Ovary (tissue), 9 donors: ENCODE data around the gene SENP7. TPM values are rescaled to one million over a fixed set of nuclear protein-coding genes. Genes with fewer than 3 reads are reported as not detected.

Source experiments
- DNase-seq, 5 donors: peaks; one replicate each; pipeline ENCODE4 v3.0.0-alpha.2; 2019 to 2020
- H3K27ac ChIP-seq, 2 donors: fragments of 200-600 bp; one replicate each; pipeline versions ENCODE4 v1.5.1 to v1.8.0; 2019 to 2022
- H3K27me3 ChIP-seq: fragments of 200-600 bp; one replicate; pipeline ENCODE4 v1.8.0; 2022
- H3K36me3 ChIP-seq: fragments of 200-600 bp; sonication (generic); one replicate; pipeline ENCODE4 v1.5.1; 2019
- H3K4me1 ChIP-seq: one replicate; pipeline ENCODE4 v1.8.1; 2013; ENCODE audit warnings: mild to moderate bottlenecking, moderate library complexity; ENCODE audit not compliant: insufficient read depth
- H3K4me3 ChIP-seq: fragments of 200-600 bp; sonication (generic); one replicate; pipeline ENCODE4 v1.5.1; 2017
- H3K9me3 ChIP-seq, 2 donors: fragments of 200-600 bp in 1 of 2; sonication (generic) in 1 of 2; one replicate each; pipeline versions ENCODE4 v1.5.1 to v1.8.1; 2013 to 2019; ENCODE audit warnings: mild to moderate bottlenecking in 1 of 2, moderate library complexity in 1 of 2
- CTCF ChIP-seq, 3 donors: fragments of 450-650 bp in 2 of 3; fragments of 200-600 bp in 1 of 3; IDR thresholded peaks; one replicate each; pipeline versions ENCODE4 v1.5.1 to v1.8.0; 2016 to 2022; ENCODE audit warnings: antibody characterized with exemption in 3 of 3, mild to moderate bottlenecking in 1 of 3
- EP300 ChIP-seq: sonication (generic); formaldehyde crosslinking; IDR thresholded peaks from one replicate; pipeline ENCODE4 v1.6.1; 2017; ENCODE audit warnings: antibody characterized with exemption
- POLR2A ChIP-seq: fragments of 450-650 bp; IDR thresholded peaks from one replicate; pipeline ENCODE4 v1.6.1; 2017; ENCODE audit warnings: antibody characterized with exemption, mild to moderate bottlenecking, moderate library complexity
- WGBS, 3 donors: extraction: QIAGEN DNeasy Blood & Tissue Kit in 1 of 3; methylation state at CpG; one replicate each; pipeline versions ENCODE4 v1.1.5 to v1.1.7; 2013 to 2017; 5-methylcytosine and 5-hydroxymethylcytosine counted together
- intact Hi-C, 4 donors: fragments of 100-400 bp; cut with DNase I; formaldehyde crosslinking; loops; one replicate each; pipeline versions ENCODE4 v1.11.0 to v1.15.1; 2022 to 2023
- polyA plus RNA-seq, 2 donors: library from polyadenylated mRNA; stranded (reverse); fragments of 200-250 nt in 1 of 2; fragments of 350-450 nt in 1 of 2; fragmentation: Illumina TruSeq in 1 of 2; extraction: RNeasy Lipid Tissue Mini Kit (QIAGEN cat#74804) in 1 of 2; gene quantifications; one replicate each; pipeline ENCODE4 v1.2.3, GENCODE V29; 2013 to 2014
- total RNA-seq, 7 donors: library from RNA; depleted of rRNA in 2 of 7; stranded (reverse); fragments of >200 nt in 2 of 7; fragmentation: NEBNext Ultra II Directional in 3 of 7; extraction: Animal tissue kit (Norgen Biotek cat#: 25700) in 3 of 7; gene quantifications; one replicate each; pipeline versions ENCODE4 v1.1.0 to v1.2.4, GENCODE V29; 2016 to 2023
- donor health status: DM: no; HTN: no; CAD: no; lungs with moderate emphysema.
- donor health status: DM: no; HTN: no; CAD: no.
- donor health status: Bipolar disorder and iron deficiency.
- donor health status: DM: yes; HTN: yes; CAD: no.
- donor health status: DM: no; HTN: no; CAD: no.
- donor health status: DM: yes; HTN: yes; CAD: no.

SENP7 gene
- total and polyA plus RNA-seq, 9 donors = 16.9 to 33.4 (median 26.8) TPM

GRCh38 chr3:101377209-101377608 lies 135.8 kb downstream of the SENP7 start:
- H3K27ac ChIP-seq = peak overlapping the region in 1 of 2 donors; percentile 42
- H3K4me1 ChIP-seq = peaks cover 3% of the 10 kb centered on the region
- no peaks in the 10 kb centered on the region for H3K27me3 ChIP-seq
- H3K4me3 ChIP-seq = no peak overlapping the region
- no peak for TF ChIP-seq CTCF (IDR thresholded peaks at IDR 0.05)
- TF ChIP-seq EP300 = no peak
- TF ChIP-seq POLR2A = no peak
- WGBS, 3 donors = 50 to 64% (median 57%) methylated on average over 4 of the region's 4 CpGs
- intact Hi-C loops = no loop called here
- H3K36me3 ChIP-seq = no peaks in the 10 kb centered on the region
- no peaks in the 10 kb centered on the region for H3K9me3 ChIP-seq
- DNase-seq = no peak

- no peaks in the 10 kb centered on the region for H3K27me3 ChIP-seq
- no peaks in the 10 kb centered on the region for H3K36me3 ChIP-seq
- no peak for TF ChIP-seq POLR2A
- no peak for TF ChIP-seq CTCF (IDR thresholded peaks at IDR 0.05)
- TF ChIP-seq EP300 = no peak
- H3K4me1 ChIP-seq = peaks cover 3% of the 10 kb centered on the region
- H3K27ac ChIP-seq = no peak overlapping the region
- DNase-seq = no peak
- no peaks in the 10 kb centered on the region for H3K9me3 ChIP-seq
- H3K4me3 ChIP-seq = no peak overlapping the region
- intact Hi-C loops = no loop called here
Observed at GRCh38 chr3:101375586-101375985, 137.4 kb downstream of the SENP7 start.

- H3K27ac ChIP-seq = no peak overlapping the region
- no peaks in the 10 kb centered on the region for H3K9me3 ChIP-seq
- WGBS, 3 donors = 89 to 92% (median 91%) methylated on average over 2 of the region's 2 CpGs
- no peak for DNase-seq
- no peaks in the 10 kb centered on the region for H3K27me3 ChIP-seq
- H3K4me3 ChIP-seq = no peak overlapping the region
- TF ChIP-seq EP300 (no peak), POLR2A (no peak), CTCF (IDR thresholded peaks at IDR 0.05) (no peak)
- no peaks in the 10 kb centered on the region for H3K4me1 ChIP-seq
- intact Hi-C loops = no loop called here
- no peaks in the 10 kb centered on the region for H3K36me3 ChIP-seq
Observed at GRCh38 chr3:101362406-101362805, 150.6 kb downstream of the SENP7 start.

- Histone ChIP-seq H3K27ac (no peak overlapping the region), H3K4me1 (no peaks in the 10 kb centered on the region), H3K4me3 (no peak overlapping the region), H3K36me3 (no peaks in the 10 kb centered on the region), H3K27me3 (no peaks in the 10 kb centered on the region), H3K9me3 (no peaks in the 10 kb centered on the region)
- TF ChIP-seq POLR2A = no peak
- TF ChIP-seq CTCF (IDR thresholded peaks at IDR 0.05) = no peak
- no peak for TF ChIP-seq EP300
- intact Hi-C loops = no loop called here
- DNase-seq = no peak
- WGBS, 3 donors = 64 to 85% (median 84%) methylated on average over 1 of the region's 1 CpG
Observed at GRCh38 chr3:101351829-101352228, 161.2 kb downstream of the SENP7 start.

GRCh38 chr3:101340591-101340990 lies 172.4 kb downstream of the SENP7 start:
- Histone ChIP-seq H3K4me1 (no peaks in the 10 kb centered on the region), H3K27me3 (no peaks in the 10 kb centered on the region), H3K36me3 (no peaks in the 10 kb centered on the region), H3K27ac (no peak overlapping the region), H3K9me3 (no peaks in the 10 kb centered on the region), H3K4me3 (no peak overlapping the region)
- intact Hi-C loops = no loop called here
- no peak for DNase-seq
- no peak for TF ChIP-seq EP300
- TF ChIP-seq POLR2A = no peak
- no peak for TF ChIP-seq CTCF (IDR thresholded peaks at IDR 0.05)
- 49 to 98% (median 74%) methylated on average over 2 of the region's 2 CpGs for WGBS, 3 donors
